Left colon (tissue), 2 donors: Measurements from ENCODE around the gene STX1B. TPM values are rescaled to one million over a fixed set of nuclear protein-coding genes. Genes with fewer than 3 reads are reported as not detected.

Source experiments
- ATAC-seq: fragments of 200-7000 bp; cut with Tn5 transposase; one replicate; pipeline ENCODE4 v1.9.1; 2020; ENCODE audit warnings: mild to moderate bottlenecking, moderate library complexity
- DNase-seq, 2 donors: peaks; one replicate each; pipeline ENCODE4 v3.0.0-alpha.2; 2020
- intact Hi-C, 2 donors: fragments of 100-400 bp; cut with DNase I in 1 of 2; cut with micrococcal nuclease in 1 of 2; formaldehyde crosslinking; loops; one replicate each; pipeline versions ENCODE4 v1.11.2 to v1.14.0; 2022; cut with DNase I, micrococcal nuclease
- total RNA-seq, 2 donors: library from RNA; stranded (reverse); fragmentation: NEBNext Ultra II Directional; extraction: Animal tissue kit (Norgen Biotek cat#: 25700); gene quantifications; one replicate each; pipeline ENCODE4 v1.2.1, GENCODE V29; 2021
- donor health status: DM: no; HTN: no; CAD: no.
- donor health status: DM: yes; HTN: yes; CAD: no.

The STX1B gene
- total RNA-seq, 2 donors from 2014 or later = 0.75 to 0.79 TPM

- DNase-seq (no peak), ATAC-seq (no peak)
- intact Hi-C loops = loop anchor here in 1 of 2 donors (10.0 kb wide), 1 partner anchor 161 kb away; no protein-coding TSS in a partner anchor
Measured at GRCh38 chr16:30983898-30984610, 26.4 kb downstream of the STX1B start.

- intact Hi-C loops = loop anchor here in 1 of 2 donors (10.0 kb wide), 1 partner anchor 161 kb away; no protein-coding TSS in a partner anchor
Measured at GRCh38 chr16:30983289-30983889, 27.0 kb downstream of the STX1B start.

GRCh38 chr16:30982548-30983288 is 27.7 kb downstream of the STX1B start:
- ATAC-seq (no peak), DNase-seq (no peak)
- intact Hi-C loops = loop anchor here in 1 of 2 donors (10.0 kb wide), 1 partner anchor 162 kb away; no protein-coding TSS in a partner anchor

More at GRCh38 chr16:30983289-30983889, 27.0 kb downstream of the STX1B start:
- DNase-seq = no peak
- ATAC-seq = no peak

GRCh38 chr16:30980959-30981358 is 29.5 kb downstream of the STX1B start:
- DNase-seq = no peak
- no peak for ATAC-seq
- intact Hi-C loops = loop anchor here in 1 of 2 donors (10.0 kb wide), 1 partner anchor 164 kb away; no protein-coding TSS in a partner anchor

- intact Hi-C loops = loop anchor here in 1 of 2 donors (10.0 kb wide), 1 partner anchor 164 kb away; no protein-coding TSS in a partner anchor
- DNase-seq (no peak), ATAC-seq (no peak)
Measured at GRCh38 chr16:30980434-30980833, 30.0 kb downstream of the STX1B start.

- ATAC-seq (no peak), DNase-seq (no peak)
- intact Hi-C loops = loop anchor here in 1 of 2 donors (10.0 kb wide), 1 partner anchor 165 kb away; no protein-coding TSS in a partner anchor
Measured at GRCh38 chr16:30980023-30980371, 30.4 kb downstream of the STX1B start.

- ATAC-seq (no peak), DNase-seq (no peak)
- intact Hi-C loops = loop anchor here in 1 of 2 donors (10.0 kb wide), 2 partner anchors 165 to 885 kb away; no protein-coding TSS in a partner anchor
Measured at GRCh38 chr16:30979170-30980022, 31.0 kb downstream of the STX1B start.

GRCh38 chr16:30977502-30977901 is 32.9 kb downstream of the STX1B start:
- ATAC-seq (no peak), DNase-seq (no peak)
- intact Hi-C loops = loop anchor here in 1 of 2 donors (10.0 kb wide), 1 partner anchor 887 kb away; no protein-coding TSS in a partner anchor

- no peak for DNase-seq
- intact Hi-C loops = loop anchor here in 1 of 2 donors (10.0 kb wide), 1 partner anchor 888 kb away; no protein-coding TSS in a partner anchor
- peak; percentile 77 for ATAC-seq
Measured at GRCh38 chr16:30976486-30976885, 34.0 kb downstream of the STX1B start.

- ATAC-seq (no peak), DNase-seq (no peak)
- intact Hi-C loops = loop anchor here in 1 of 2 donors (10.0 kb wide), 1 partner anchor 890 kb away; no protein-coding TSS in a partner anchor
Measured at GRCh38 chr16:30974348-30974747, 36.1 kb downstream of the STX1B start.

- intact Hi-C loops = loop anchor here in 1 of 2 donors (10.0 kb wide), 1 partner anchor 892 kb away; no protein-coding TSS in a partner anchor
- DNase-seq (no peak), ATAC-seq (no peak)
Measured at GRCh38 chr16:30972872-30973271, 37.6 kb downstream of the STX1B start.

GRCh38 chr16:30971298-30971697 is 39.1 kb downstream of the STX1B start:
- ATAC-seq (no peak), DNase-seq (no peak)
- intact Hi-C loops = loop anchor here in 1 of 2 donors (10.0 kb wide), 1 partner anchor 894 kb away; no protein-coding TSS in a partner anchor

- intact Hi-C loops = loop anchor here in 1 of 2 donors (10.0 kb wide), 1 partner anchor 475 kb away; the partner anchor contains the start of gene ZNF843
- DNase-seq = no peak
- ATAC-seq = no peak
Measured at GRCh38 chr16:30969246-30969842, 41.1 kb downstream of the STX1B start.

- ATAC-seq (no peak), DNase-seq (no peak)
- intact Hi-C loops = loop anchor here in 1 of 2 donors (10.0 kb wide), 1 partner anchor 477 kb away; the partner anchor contains the start of gene ZNF843
Measured at GRCh38 chr16:30967795-30968194, 42.6 kb downstream of the STX1B start.

- peak; percentile 18 for ATAC-seq
- intact Hi-C loops = loop anchor here in 1 of 2 donors (10.0 kb wide), 1 partner anchor 479 kb away; the partner anchor contains the start of gene ZNF843
- DNase-seq = no peak
Measured at GRCh38 chr16:30966033-30966619, 44.3 kb downstream of the STX1B start.

- intact Hi-C loops = loop anchor here in 1 of 2 donors (10.0 kb wide), 1 partner anchor 479 kb away; the partner anchor contains the start of gene ZNF843
- DNase-seq = no peak
- no peak for ATAC-seq
Measured at GRCh38 chr16:30965436-30965835, 45.0 kb downstream of the STX1B start.
